Loucy (cell line): ENCODE results near the gene PCAT7.

Experiments used
- H2AFZ ChIP-seq: fragments of 200-600 bp; sonication (generic); 2 replicates; pipeline ENCODE4 v1.6.0; 2016; ENCODE audit warnings: antibody characterized with exemption, mild to moderate bottlenecking, low read length, moderate library complexity
- H3F3A ChIP-seq: fragments of 200-600 bp; 2 replicates; pipeline ENCODE4 v1.6.0; 2016; ENCODE audit warnings: antibody characterized with exemption, low read depth, mild to moderate bottlenecking
- H3K27me3 ChIP-seq: fragments of 200-600 bp; sonication (generic); 2 replicates; pipeline ENCODE4 v1.6.1; 2014; ENCODE audit warnings: low read length, mild to moderate bottlenecking; ENCODE audit not compliant: insufficient read depth, poor library complexity, severe bottlenecking
- H3K36me3 ChIP-seq: fragments of 200-600 bp; sonication (generic); 2 replicates; pipeline ENCODE4 v1.6.1; 2016; ENCODE audit warnings: low read length; ENCODE audit not compliant: insufficient read depth
- H3K4me1 ChIP-seq: fragments of 200-600 bp; sonication (generic); 2 replicates; pipeline ENCODE4 v1.5.1; 2014; ENCODE audit warnings: low read length, mild to moderate bottlenecking; ENCODE audit not compliant: insufficient read depth, poor library complexity, severe bottlenecking
- H3K4me2 ChIP-seq: fragments of 200-600 bp; sonication (generic); 2 replicates; pipeline ENCODE4 v1.6.0; 2014; ENCODE audit warnings: antibody characterized with exemption, low read length, low read depth, mild to moderate bottlenecking; ENCODE audit not compliant: poor library complexity, severe bottlenecking
- H3K4me3 ChIP-seq: fragments of 200-600 bp; sonication (generic); 2 replicates; pipeline ENCODE4 v1.5.1; 2014; ENCODE audit warnings: low read length, mild to moderate bottlenecking, mixed read lengths; ENCODE audit not compliant: poor library complexity, severe bottlenecking
- H3K79me2 ChIP-seq: fragments of 200-600 bp; sonication (generic); 2 replicates; pipeline ENCODE4 v1.6.1; 2014; ENCODE audit warnings: low read length; ENCODE audit not compliant: insufficient read depth
- H3K9ac ChIP-seq: fragments of 200-600 bp; sonication (generic); 2 replicates; pipeline ENCODE4 v1.6.0; 2014; ENCODE audit warnings: mild to moderate bottlenecking, low read depth, low read length, moderate library complexity; ENCODE audit not compliant: poor library complexity, severe bottlenecking
- H3K9me2 ChIP-seq: fragments of 200-600 bp; sonication (generic); replicated peaks from 2 replicates; pipeline ENCODE4 v1.6.1; 2016; ENCODE audit warnings: low read depth, low read length, mixed read lengths
- H3K9me3 ChIP-seq: fragments of 200-600 bp; sonication (generic); 2 replicates; pipeline ENCODE4 v1.6.1; 2014; ENCODE audit warnings: mild to moderate bottlenecking, antibody characterized with exemption, low read length, low read depth; ENCODE audit not compliant: insufficient read depth
- H4K20me1 ChIP-seq: fragments of 200-600 bp; sonication (generic); 2 replicates; pipeline ENCODE4 v1.6.0; 2014; ENCODE audit warnings: antibody characterized with exemption, low read length, mild to moderate bottlenecking; ENCODE audit not compliant: insufficient read depth, poor library complexity, severe bottlenecking
- EZH2phosphoT487 ChIP-seq: fragments of 200-600 bp; IDR thresholded peaks from 2 replicates; pipeline ENCODE4 v1.6.1; 2018; ENCODE audit warnings: antibody characterized with exemption, mild to moderate bottlenecking, moderate library complexity, borderline replicate concordance
- TF ChIP-seq, protein P1 (sequence below): fragments of 200-600 bp; sonication (generic); conservative IDR thresholded peaks from 2 replicates; pipeline ENCODE4 v1.5.1; 2014; ENCODE audit warnings: mild to moderate bottlenecking, antibody characterized with exemption, low read length

Gene PCAT7

GRCh38 chr9:94610181-94610606 lies 55.3 kb downstream of the PCAT7 start:
- H3K79me2 ChIP-seq: no peaks in the 10 kb centered on the region
- H3K27me3 ChIP-seq: peaks cover 54% of the 10 kb centered on the region
- no peaks in the 10 kb centered on the region for H3K36me3 ChIP-seq
- TF ChIP-seq EZH2phosphoT487: no peak
- TF ChIP-seq, protein P1, sequence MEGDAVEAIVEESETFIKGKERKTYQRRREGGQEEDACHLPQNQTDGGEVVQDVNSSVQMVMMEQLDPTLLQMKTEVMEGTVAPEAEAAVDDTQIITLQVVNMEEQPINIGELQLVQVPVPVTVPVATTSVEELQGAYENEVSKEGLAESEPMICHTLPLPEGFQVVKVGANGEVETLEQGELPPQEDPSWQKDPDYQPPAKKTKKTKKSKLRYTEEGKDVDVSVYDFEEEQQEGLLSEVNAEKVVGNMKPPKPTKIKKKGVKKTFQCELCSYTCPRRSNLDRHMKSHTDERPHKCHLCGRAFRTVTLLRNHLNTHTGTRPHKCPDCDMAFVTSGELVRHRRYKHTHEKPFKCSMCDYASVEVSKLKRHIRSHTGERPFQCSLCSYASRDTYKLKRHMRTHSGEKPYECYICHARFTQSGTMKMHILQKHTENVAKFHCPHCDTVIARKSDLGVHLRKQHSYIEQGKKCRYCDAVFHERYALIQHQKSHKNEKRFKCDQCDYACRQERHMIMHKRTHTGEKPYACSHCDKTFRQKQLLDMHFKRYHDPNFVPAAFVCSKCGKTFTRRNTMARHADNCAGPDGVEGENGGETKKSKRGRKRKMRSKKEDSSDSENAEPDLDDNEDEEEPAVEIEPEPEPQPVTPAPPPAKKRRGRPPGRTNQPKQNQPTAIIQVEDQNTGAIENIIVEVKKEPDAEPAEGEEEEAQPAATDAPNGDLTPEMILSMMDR: no peak
- H3K4me2 ChIP-seq: no peak overlapping the region
- H3K4me1 ChIP-seq: peaks cover 6% of the 10 kb centered on the region
- no peaks in the 10 kb centered on the region for H3F3A ChIP-seq
- H3K9me2 ChIP-seq: no peaks in the 10 kb centered on the region
- H3K9ac ChIP-seq: no peak overlapping the region
- no peaks in the 10 kb centered on the region for H4K20me1 ChIP-seq
- H3K4me3 ChIP-seq: no peak overlapping the region
- no peak overlapping the region for H2AFZ ChIP-seq
- H3K9me3 ChIP-seq: no peaks in the 10 kb centered on the region

DNA sequence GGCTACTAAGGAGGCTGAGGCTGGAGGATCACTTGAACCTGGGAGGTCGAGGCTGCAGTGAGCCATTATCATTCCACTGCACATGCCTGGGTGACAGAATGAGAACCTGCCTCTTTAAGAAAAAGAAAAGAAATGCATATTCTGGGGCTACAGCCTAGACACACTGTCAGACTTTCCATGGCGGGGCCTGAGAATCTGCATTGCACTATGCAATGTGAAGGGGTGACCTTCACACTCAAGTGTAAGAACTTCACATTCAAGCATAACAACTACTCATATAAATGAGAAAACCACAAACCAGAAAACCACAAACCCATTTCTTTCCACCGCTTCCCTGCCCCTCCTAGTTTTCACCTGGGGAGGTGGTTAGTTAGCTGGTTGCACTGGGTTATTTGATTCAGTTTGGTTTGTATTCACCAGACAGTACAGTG lies 56.8 kb downstream of the PCAT7 start:
- H2AFZ ChIP-seq: no peak overlapping the region
- no peaks in the 10 kb centered on the region for H4K20me1 ChIP-seq
- no peaks in the 10 kb centered on the region for H3K79me2 ChIP-seq
- no peaks in the 10 kb centered on the region for H3K9me2 ChIP-seq
- H3K36me3 ChIP-seq: no peaks in the 10 kb centered on the region
- peaks cover 6% of the 10 kb centered on the region for H3K4me1 ChIP-seq
- no peak for TF ChIP-seq EZH2phosphoT487
- TF ChIP-seq, protein P1: no peak
- H3K9ac ChIP-seq: no peak overlapping the region
- H3K9me3 ChIP-seq: no peaks in the 10 kb centered on the region
- peaks cover 39% of the 10 kb centered on the region for H3K27me3 ChIP-seq
- H3F3A ChIP-seq: no peaks in the 10 kb centered on the region
- H3K4me3 ChIP-seq: no peak overlapping the region
- H3K4me2 ChIP-seq: no peak overlapping the region

DNA sequence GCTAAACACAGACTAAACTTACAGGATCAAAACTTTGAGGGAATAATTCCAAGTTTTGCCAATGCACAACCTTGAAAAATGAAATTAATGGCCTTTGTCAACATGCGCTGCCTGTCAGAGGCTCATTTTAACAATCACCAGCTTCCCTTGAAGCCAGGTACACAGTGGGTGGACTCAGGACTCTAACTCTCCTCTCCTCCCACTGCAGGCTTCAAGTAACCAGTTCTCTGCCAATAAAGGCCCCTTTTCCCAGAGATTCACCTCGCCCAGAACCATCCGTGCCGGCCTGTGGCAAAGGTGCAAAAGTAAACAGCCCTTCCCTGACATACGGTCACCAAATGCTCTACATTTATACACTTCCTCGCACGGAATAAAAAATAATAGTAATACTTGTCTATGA lies 57.2 kb downstream of the PCAT7 start:
- Histone ChIP-seq H2AFZ (no peak overlapping the region), H3K36me3 (no peaks in the 10 kb centered on the region), H3K9ac (no peak overlapping the region), H3K9me2 (no peaks in the 10 kb centered on the region), H3K27me3 (peaks cover 37% of the 10 kb centered on the region), H4K20me1 (no peaks in the 10 kb centered on the region), H3K4me2 (no peak overlapping the region), H3K4me3 (no peak overlapping the region), H3F3A (no peaks in the 10 kb centered on the region), H3K9me3 (no peaks in the 10 kb centered on the region), H3K4me1 (peaks cover 6% of the 10 kb centered on the region), H3K79me2 (no peaks in the 10 kb centered on the region)
- TF ChIP-seq EZH2phosphoT487: no peak
- TF ChIP-seq, protein P1: no peak
